ENCODE results near the gene TEX29.

- TF ChIP-seq, protein P1, sequence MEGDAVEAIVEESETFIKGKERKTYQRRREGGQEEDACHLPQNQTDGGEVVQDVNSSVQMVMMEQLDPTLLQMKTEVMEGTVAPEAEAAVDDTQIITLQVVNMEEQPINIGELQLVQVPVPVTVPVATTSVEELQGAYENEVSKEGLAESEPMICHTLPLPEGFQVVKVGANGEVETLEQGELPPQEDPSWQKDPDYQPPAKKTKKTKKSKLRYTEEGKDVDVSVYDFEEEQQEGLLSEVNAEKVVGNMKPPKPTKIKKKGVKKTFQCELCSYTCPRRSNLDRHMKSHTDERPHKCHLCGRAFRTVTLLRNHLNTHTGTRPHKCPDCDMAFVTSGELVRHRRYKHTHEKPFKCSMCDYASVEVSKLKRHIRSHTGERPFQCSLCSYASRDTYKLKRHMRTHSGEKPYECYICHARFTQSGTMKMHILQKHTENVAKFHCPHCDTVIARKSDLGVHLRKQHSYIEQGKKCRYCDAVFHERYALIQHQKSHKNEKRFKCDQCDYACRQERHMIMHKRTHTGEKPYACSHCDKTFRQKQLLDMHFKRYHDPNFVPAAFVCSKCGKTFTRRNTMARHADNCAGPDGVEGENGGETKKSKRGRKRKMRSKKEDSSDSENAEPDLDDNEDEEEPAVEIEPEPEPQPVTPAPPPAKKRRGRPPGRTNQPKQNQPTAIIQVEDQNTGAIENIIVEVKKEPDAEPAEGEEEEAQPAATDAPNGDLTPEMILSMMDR (IDR thresholded peaks at IDR 0.05): no peak
- TF ChIP-seq POLR2A (IDR thresholded peaks at IDR 0.05): no peak
- no peak for TF ChIP-seq POLR2AphosphoS5 (IDR thresholded peaks at IDR 0.05)
Measured at GRCh38 chr13:111295886-111296285, 24.6 kb upstream of the TEX29 start.
